Tibial artery (tissue), 4 donors: ENCODE results near the gene SLC12A2.

Experiments
- DNase-seq, 2 donors: peaks; one replicate each; pipeline ENCODE4 v3.0.0-alpha.2; 2019
- H3K27ac ChIP-seq, 2 donors: fragments of 200-600 bp; sonication (generic) in 1 of 2; 1 replicate in 1 of 2; 2 replicates in 1 of 2; pipeline ENCODE4 v1.5.1; 2018 to 2019; ENCODE audit warnings: mild to moderate bottlenecking in 1 of 2
- H3K27me3 ChIP-seq, 2 donors: fragments of 200-600 bp; sonication (generic) in 1 of 2; one replicate each; pipeline versions ENCODE4 v1.5.1 to v1.6.0; 2016 to 2019
- H3K36me3 ChIP-seq, 3 donors: fragments of 200-600 bp; sonication (generic) in 2 of 3; one replicate each; pipeline ENCODE4 v1.5.1; 2016 to 2019; ENCODE audit warnings: mild to moderate bottlenecking in 2 of 3
- H3K4me1 ChIP-seq, 4 donors: fragments of 200-600 bp; sonication (generic) in 2 of 4; 1 replicate in 3 of 4; 2 replicates in 1 of 4; pipeline ENCODE4 v1.5.1; 2016 to 2019
- H3K4me3 ChIP-seq, 2 donors: fragments of 200-600 bp; sonication (generic) in 1 of 2; 1 replicate in 1 of 2; 2 replicates in 1 of 2; pipeline ENCODE4 v1.5.1; 2018 to 2019; ENCODE audit warnings: mild to moderate bottlenecking in 2 of 2
- H3K9me3 ChIP-seq, 3 donors: fragments of 200-600 bp; sonication (generic) in 1 of 3; one replicate each; pipeline ENCODE4 v1.5.1; 2016 to 2019
- intact Hi-C: fragments of 100-400 bp; cut with DNase I; formaldehyde crosslinking; loops from one replicate; pipeline ENCODE4 v1.15.0; 2023; ENCODE audit warnings: low total_unique reads
- TF ChIP-seq, protein P1 (sequence below), 2 experiments: fragments of 200-600 bp in 1 of 2; fragments of 450-650 bp in 1 of 2; IDR thresholded peaks; one replicate each; pipeline ENCODE4 v1.5.1; 2017 to 2019; ENCODE audit warnings: antibody characterized with exemption in 2 of 2, mild to moderate bottlenecking in 1 of 2, moderate library complexity in 1 of 2

The SLC12A2 gene

GRCh38 chr5:128216860-128217531, 133.4 kb downstream of the SLC12A2 start:
- Histone ChIP-seq H3K27me3 (no peaks in the 10 kb centered on the region), H3K4me1 (peaks cover 0 to 15% (median 12%) of the 10 kb centered on the region in 4 donors), H3K4me3 (no peak overlapping the region), H3K36me3 (no peaks in the 10 kb centered on the region), H3K27ac (peak overlapping the region; percentile 44 to 58), H3K9me3 (no peaks in the 10 kb centered on the region)
- intact Hi-C loops = loop anchor here (10.0 kb wide), 1 partner anchor 628 kb away; no protein-coding TSS in a partner anchor
- peak; percentile 31 to 72 for DNase-seq
- TF ChIP-seq, protein P1, sequence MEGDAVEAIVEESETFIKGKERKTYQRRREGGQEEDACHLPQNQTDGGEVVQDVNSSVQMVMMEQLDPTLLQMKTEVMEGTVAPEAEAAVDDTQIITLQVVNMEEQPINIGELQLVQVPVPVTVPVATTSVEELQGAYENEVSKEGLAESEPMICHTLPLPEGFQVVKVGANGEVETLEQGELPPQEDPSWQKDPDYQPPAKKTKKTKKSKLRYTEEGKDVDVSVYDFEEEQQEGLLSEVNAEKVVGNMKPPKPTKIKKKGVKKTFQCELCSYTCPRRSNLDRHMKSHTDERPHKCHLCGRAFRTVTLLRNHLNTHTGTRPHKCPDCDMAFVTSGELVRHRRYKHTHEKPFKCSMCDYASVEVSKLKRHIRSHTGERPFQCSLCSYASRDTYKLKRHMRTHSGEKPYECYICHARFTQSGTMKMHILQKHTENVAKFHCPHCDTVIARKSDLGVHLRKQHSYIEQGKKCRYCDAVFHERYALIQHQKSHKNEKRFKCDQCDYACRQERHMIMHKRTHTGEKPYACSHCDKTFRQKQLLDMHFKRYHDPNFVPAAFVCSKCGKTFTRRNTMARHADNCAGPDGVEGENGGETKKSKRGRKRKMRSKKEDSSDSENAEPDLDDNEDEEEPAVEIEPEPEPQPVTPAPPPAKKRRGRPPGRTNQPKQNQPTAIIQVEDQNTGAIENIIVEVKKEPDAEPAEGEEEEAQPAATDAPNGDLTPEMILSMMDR (IDR thresholded peaks at IDR 0.05) = no peak

GRCh38 chr5:128220841-128221240, 137.3 kb downstream of the SLC12A2 start:
- peaks cover 0 to 15% (median 12%) of the 10 kb centered on the region in 4 donors for H3K4me1 ChIP-seq
- H3K27me3 ChIP-seq = no peaks in the 10 kb centered on the region
- no peaks in the 10 kb centered on the region for H3K9me3 ChIP-seq
- H3K36me3 ChIP-seq = no peaks in the 10 kb centered on the region
- intact Hi-C loops = no loop called here
- TF ChIP-seq, protein P1 (IDR thresholded peaks at IDR 0.05) = no peak
- H3K4me3 ChIP-seq = no peak overlapping the region
- no peak for DNase-seq
- H3K27ac ChIP-seq = no peak overlapping the region

- TF ChIP-seq, protein P1 (IDR thresholded peaks at IDR 0.05) = no peak
- H3K4me1 ChIP-seq = peaks cover 0 to 5% (median 0%) of the 10 kb centered on the region in 4 donors
- H3K9me3 ChIP-seq = no peaks in the 10 kb centered on the region
- intact Hi-C loops = no loop called here
- no peaks in the 10 kb centered on the region for H3K27me3 ChIP-seq
- no peaks in the 10 kb centered on the region for H3K36me3 ChIP-seq
- DNase-seq = no peak
- no peak overlapping the region for H3K4me3 ChIP-seq
- H3K27ac ChIP-seq = no peak overlapping the region
These were observed 140.8 kb downstream of the SLC12A2 start for GRCh38 chr5:128224336-128224735.

DNA sequence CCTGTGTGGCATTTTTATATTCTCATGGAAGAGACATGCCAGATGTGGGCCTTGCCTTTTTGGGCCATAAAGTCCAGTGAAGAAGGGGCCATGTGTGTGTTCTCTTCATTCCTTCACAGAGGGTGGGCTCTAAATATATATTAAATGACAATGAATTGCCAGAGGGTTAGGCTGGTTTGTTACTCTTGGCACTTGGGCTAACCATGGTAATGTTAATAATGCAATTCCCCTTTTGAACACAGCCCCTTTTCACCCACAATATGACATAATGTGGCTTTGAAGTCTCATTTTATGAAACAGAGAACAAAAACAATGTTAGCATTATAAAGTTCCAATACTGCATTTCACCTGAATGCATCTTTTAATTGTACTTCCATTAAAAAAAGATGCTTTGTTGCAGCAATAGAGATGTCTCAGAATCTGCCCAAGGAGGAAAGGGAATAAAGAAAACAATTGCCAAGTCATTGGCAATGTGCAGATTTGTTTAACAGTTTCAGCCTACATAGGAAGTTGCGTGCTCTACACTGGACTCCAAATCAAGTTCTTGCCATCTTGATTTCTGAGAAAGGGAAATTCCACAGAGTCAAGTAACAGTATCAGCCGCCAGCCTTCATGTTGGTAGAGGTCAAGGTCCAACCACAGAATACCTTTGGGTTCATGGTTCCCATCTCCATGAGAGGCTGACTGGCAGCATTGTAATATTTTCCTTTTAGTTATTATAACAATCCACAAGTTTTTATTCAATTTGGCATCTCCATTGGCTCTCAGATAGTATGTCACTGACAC, 141.9 kb downstream of the SLC12A2 start:
- TF ChIP-seq, protein P1 (IDR thresholded peaks at IDR 0.05) = no peak
- H3K27me3 ChIP-seq = no peaks in the 10 kb centered on the region
- H3K27ac ChIP-seq = no peak overlapping the region
- no peaks in the 10 kb centered on the region for H3K36me3 ChIP-seq
- no peak overlapping the region for H3K4me3 ChIP-seq
- intact Hi-C loops = no loop called here
- DNase-seq = no peak
- no peaks in the 10 kb centered on the region for H3K9me3 ChIP-seq
- peaks cover 0 to 5% (median 0%) of the 10 kb centered on the region in 4 donors for H3K4me1 ChIP-seq

- Histone ChIP-seq H3K4me3 (no peak overlapping the region), H3K36me3 (no peaks in the 10 kb centered on the region), H3K27me3 (no peaks in the 10 kb centered on the region), H3K4me1 (peaks cover 0 to 5% (median 0%) of the 10 kb centered on the region in 4 donors), H3K27ac (no peak overlapping the region), H3K9me3 (no peaks in the 10 kb centered on the region)
- intact Hi-C loops = no loop called here
- DNase-seq = no peak
- TF ChIP-seq, protein P1 (IDR thresholded peaks at IDR 0.05) = no peak
These were observed 144.4 kb downstream of the SLC12A2 start for GRCh38 chr5:128228008-128228407.
